ACHN (cell line): Measurements from ENCODE around the gene OR6B2.
A peak's percentile ranks its signal among the peaks of the same experiment; 100 is the strongest.

Experiments
- DNase-seq: peaks from one replicate; pipeline ENCODE4 v3.0.0-alpha.2; 2015
- in situ Hi-C: cut with HindIII; loops from 2 replicates; pipeline ENCODE4 v1.10.0; 2017; ENCODE audit warnings: low sequenced_read_pairs, low pct_ligation_motif_present, low pct_unique_long_range_greater_than_20kb

OR6B2 gene

DNA sequence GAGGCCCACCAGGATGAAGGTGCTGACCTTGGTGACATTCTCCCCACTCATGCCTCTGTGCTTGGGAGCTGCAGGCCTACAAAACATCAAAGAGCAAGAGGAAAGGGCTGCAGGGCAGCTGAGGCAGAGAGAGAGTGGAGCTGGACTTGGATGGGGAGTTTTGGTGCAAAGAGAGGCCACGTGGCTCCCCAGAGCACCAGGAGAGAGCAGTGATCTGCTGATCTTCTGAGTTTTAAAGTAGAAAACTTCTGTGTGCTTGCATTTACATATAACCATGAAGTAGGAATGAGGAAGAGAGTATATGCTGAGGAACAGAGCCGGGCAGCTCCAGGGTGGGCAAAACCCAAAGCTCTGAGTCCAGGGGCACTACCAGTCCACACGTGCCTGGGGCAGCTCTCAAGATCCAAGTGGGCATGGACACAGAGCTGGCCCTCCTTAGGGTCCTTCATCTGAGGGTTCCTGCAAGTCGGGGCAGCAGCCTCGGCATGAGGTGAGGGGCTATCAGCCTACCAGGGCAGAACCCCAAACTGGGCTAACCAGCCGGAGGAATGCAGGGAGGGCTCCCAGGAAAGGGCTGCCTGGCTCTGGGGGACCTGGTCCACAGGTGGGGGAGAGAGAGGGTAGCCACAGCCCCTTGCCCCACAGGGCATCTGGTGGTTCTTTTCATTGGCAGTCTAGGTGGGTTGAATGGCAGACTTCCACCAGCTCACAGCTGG is at the start of gene OR6B2:
TSS of gene OR6B2 (minus strand) at position 51 of the 716 bp plus-strand sequence. CDS start at position 51, 0 bp downstream.
- DNase-seq, result no peak
- in situ Hi-C loops, result no loop called here

DNA sequence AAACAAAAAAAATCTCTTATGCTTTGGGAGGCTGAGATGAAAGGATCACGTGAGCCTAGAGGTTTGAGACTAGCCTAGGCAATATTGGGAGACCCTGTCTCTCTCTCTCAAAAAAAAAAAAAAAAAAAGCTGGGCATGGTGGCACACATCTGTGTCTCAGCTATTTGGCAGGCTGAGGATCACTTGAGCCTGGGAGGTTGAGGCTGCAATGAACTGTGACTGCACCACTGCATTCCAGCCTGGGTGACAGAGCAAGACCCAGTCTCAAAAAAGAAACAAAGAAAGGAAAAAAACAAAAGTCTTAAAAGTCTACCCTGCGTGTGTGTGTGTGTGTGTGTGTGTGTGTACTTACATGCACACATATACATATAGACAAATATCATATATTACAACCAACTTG is 48.4 kb upstream of the OR6B2 start:
- no peak for DNase-seq

DNA sequence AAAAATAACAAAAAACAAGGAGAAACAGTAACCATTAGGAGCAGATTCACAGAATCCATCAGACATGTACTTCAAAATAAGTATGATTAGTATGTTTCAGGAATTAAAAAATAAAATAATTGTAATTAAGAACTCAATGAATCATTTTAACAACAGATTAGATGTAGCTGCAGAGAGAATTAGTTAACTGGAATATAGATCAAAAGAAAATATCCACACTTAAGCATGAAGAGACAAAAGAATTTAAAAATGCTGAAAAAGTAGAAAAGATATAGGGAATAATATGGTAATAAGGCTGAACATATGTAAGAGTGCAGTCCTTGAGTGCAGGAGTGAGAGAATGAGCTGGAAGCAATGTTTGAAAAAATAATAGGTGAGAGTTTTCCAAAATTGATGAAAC is 47.2 kb upstream of the OR6B2 start:
- DNase-seq, result no peak
- in situ Hi-C loops, result no loop called here

More for the DNA sequence above, 48.4 kb upstream of the OR6B2 start:
- in situ Hi-C loops, result no loop called here

DNA sequence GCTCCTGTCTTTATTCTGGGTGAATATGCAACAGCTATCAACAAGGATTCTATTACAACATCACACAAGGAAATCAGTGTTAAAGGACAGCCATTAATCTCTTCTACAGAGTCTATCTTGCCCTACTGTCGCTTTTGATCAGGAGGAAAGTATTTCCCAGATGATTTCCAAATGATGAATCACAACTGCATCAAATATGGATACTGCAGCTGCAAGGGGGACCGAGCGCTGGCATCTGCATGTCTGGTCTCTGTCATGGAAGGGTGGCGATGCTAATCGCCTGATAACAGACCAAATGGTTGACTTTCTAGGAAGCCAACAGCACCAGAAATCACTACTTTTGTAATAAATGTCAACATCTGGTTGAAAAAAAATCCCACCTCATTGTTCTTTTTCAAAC is 44.3 kb upstream of the OR6B2 start:
- DNase-seq, result no peak
- in situ Hi-C loops, result no loop called here

DNA sequence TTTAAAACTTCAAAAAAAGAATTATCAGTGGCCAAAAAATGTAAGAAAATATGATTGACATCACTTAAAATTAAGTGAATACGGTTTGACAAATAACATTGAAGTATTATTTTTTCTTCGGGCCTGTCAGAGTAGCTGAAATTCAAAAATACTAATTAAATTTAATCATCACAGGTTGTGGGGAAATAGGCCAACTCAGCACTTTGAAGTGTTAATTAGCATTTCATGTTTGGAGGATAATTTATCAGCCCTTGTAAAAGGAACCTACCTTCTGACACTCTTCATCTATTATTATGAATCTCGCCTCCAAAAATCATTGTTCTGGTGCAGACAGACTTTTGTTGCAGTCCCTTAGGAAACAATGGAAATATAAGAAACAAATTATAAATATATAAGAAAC is 40.7 kb upstream of the OR6B2 start:
- in situ Hi-C loops, result no loop called here

GRCh38 chr2:240069829-240070228 is 39.6 kb upstream of the OR6B2 start:
- DNase-seq, result no peak
- in situ Hi-C loops, result no loop called here

More for the DNA sequence above, 40.7 kb upstream of the OR6B2 start:
- DNase-seq, result no peak

DNA sequence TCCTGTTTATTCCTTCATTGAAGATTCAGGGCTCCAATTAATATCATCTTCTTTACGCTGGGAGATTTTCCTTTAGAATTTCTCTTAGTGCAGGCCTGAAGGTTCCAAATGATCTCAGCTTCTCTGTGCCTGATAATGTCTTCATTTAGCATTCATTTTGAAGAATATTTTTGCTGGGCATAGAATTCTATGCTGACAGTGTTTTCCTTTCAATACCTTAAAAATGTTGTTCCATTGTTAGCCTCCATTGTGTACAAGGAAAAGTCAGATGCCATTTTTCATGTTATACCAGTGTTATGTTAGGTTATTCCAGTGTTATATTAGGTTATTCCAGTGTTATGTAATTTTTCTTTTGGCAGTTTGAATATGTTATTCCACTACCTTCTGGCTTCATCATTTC is 38.0 kb upstream of the OR6B2 start:
- in situ Hi-C loops, result no loop called here
- no peak for DNase-seq

- in situ Hi-C loops, result no loop called here
- DNase-seq, result no peak
These were observed 36.3 kb upstream of the OR6B2 start for GRCh38 chr2:240066489-240066888.

DNA sequence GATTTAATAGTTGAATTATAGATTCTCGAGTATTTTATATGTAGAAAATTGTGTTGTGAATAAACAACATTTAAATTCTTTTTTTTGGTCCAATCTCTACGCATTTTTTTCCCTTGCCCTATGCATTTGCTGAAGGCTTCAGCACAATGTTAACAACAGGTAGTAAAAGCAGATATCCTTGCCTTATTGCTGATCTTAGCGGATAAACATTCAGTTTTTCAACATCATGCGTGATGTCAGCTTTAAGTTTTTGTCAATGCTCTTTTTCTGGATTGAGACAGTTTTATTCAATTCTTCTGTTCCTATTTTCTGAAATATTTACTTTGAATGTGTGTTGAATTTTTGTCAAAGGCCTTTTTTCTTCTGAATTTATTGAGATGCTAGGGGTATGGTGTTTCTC is 34.7 kb upstream of the OR6B2 start:
- in situ Hi-C loops, result no loop called here
- no peak for DNase-seq

- in situ Hi-C loops, result no loop called here
- DNase-seq, result peak; percentile 61
These were observed 30.9 kb upstream of the OR6B2 start for GRCh38 chr2:240060977-240061591.

GRCh38 chr2:240056678-240057077 is 26.4 kb upstream of the OR6B2 start:
- DNase-seq, result no peak
- in situ Hi-C loops, result no loop called here

DNA sequence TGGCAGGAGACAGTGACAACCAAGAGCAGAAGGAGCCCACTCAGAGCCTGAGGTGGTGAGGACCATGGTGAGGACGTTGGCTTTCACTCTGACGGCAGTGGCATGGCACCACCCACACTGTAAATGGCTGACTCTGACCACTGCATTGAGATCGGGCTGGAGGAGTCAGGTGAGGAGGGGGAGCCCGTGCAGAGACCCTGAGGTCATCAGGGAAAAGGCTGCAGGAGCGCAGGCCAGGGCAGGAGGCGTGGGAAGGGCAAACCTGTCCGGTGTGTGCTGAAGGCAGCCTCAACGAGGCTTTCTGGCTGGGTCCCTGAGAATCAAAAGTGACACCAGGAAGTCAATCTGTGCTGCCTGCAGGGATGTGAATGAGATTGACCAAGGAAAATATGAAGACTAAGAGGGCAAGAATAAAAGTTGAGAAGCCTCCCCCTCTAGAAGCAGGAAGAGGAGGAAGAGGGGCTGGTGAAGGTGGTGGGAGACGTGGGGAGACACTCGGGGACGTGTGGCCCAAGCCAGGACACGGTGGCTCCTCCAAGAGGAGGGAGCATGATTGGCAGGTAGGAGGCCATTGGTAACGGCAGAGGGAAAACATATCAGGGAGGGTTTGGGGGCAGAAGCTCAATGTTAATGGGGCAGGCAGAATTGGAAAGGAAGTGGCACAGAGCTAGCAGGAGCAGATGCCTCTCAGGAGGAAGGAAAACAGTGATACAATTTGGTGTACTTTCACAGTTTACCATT is 25.1 kb upstream of the OR6B2 start:
- in situ Hi-C loops, result no loop called here
- DNase-seq, result no peak

GRCh38 chr2:240053173-240054155 is 23.2 kb upstream of the OR6B2 start, which contains the start of gene OR6B3:
OR6B3 (minus strand) TSS chr2:240053521.
- in situ Hi-C loops, result no loop called here
- no peak for DNase-seq

- no peak for DNase-seq
- in situ Hi-C loops, result no loop called here
These were observed 22.3 kb upstream of the OR6B2 start for GRCh38 chr2:240052524-240052923.

DNA sequence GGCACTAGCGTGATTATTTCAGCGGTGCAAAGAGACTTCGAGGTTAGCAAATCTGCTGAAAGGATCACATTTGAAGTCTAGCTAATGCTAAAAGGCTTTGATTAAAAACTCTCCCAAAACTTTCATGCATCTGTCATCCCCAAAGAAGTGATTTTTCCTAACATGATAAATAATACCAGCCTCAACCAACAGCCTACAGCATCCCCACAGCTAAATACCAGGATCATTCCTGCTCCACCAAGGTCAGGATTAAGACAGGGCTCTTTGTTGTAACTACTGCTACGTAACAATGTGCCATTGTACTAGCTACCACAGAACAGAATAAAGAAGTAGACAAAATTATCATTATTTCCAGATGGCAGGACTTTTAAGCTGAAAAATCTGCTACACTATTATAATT is 21.5 kb upstream of the OR6B2 start:
- DNase-seq, result no peak
- in situ Hi-C loops, result no loop called here

DNA sequence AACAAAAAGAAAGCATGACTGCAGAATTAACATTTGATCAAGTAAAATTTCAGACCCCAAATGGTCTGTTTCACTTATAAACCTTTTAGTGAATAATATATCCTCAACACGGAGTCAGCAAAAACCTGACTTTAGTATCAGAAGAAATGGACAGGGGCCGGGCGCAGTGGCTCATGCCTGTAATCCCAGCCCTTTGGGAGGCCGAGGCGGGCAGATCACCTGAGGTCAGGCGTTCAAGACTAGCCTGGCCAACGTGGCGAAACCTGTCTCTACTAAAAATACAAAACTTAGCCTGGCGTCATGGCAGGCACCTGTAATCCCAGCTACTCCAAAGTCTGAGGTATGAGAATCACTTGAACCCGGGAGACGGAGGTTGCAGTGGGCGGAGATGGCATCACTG is 20.0 kb upstream of the OR6B2 start:
- DNase-seq, result no peak
- in situ Hi-C loops, result no loop called here

DNA sequence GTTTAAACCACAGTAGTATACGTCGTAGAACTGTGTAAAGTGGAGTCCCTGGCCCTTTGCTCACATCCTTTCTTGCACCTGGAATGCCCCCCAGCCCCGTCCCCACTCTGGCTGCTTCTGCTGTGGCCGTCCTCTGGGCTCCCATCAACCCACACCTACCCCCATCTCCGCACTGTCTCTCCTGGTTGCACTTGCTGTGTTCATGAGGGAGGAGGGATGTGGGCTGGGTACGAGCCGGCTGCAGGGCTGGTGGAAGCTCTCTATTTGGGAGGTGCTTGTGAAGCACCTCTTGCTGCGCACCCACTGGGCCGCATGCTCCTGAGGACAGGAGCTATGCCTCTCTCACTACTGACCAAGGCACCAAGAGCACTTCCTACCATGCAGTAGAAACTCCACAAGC is 18.0 kb upstream of the OR6B2 start:
- no peak for DNase-seq
- in situ Hi-C loops, result no loop called here

- in situ Hi-C loops, result no loop called here
- no peak for DNase-seq
These were observed 14.9 kb upstream of the OR6B2 start for GRCh38 chr2:240045098-240045497.
